Measurements from ENCODE around the gene ASS1. TPM values are rescaled to one million over a fixed set of nuclear protein-coding genes. Genes with fewer than 3 reads are reported as not detected.

The ASS1 gene
- total RNA-seq, 6 donors from 2014 or later = 31.4 to 104 (median 66.3) TPM

- TF ChIP-seq POLR2A (IDR thresholded peaks at IDR 0.05) (no peak), POLR2AphosphoS5 (IDR thresholded peaks at IDR 0.05) (no peak), CTCF (IDR thresholded peaks at IDR 0.05) (no peak), EP300 (IDR thresholded peaks at IDR 0.05) (no peak)
- peaks cover 3 to 70% (median 24%) of the 10 kb centered on the region in 4 donors for H3K36me3 ChIP-seq
- no peak overlapping the region for H3K4me3 ChIP-seq
- H3K27me3 ChIP-seq = no peaks in the 10 kb centered on the region
- WGBS, 2 donors = 57 to 95% methylated on average over 1 to 9 of the region's 9 CpGs
- H3K27ac ChIP-seq = no peak overlapping the region
- peaks cover 0 to 6% (median 6%) of the 10 kb centered on the region in 4 donors for H3K9me3 ChIP-seq
- H3K4me1 ChIP-seq = no peaks in the 10 kb centered on the region
- ATAC-seq (ENCODE audit: low FRiP score in 2 of 2) (no peak), DNase-seq (no peak)
Observed at GRCh38 chr9:130493476-130493875, 48.7 kb downstream of the ASS1 start.

- ATAC-seq (ENCODE audit: low FRiP score in 2 of 2) = no peak
- no peaks in the 10 kb centered on the region for H3K27me3 ChIP-seq
- no peak for DNase-seq
- H3K4me1 ChIP-seq = no peaks in the 10 kb centered on the region
- H3K36me3 ChIP-seq = peaks cover 6 to 71% (median 21%) of the 10 kb centered on the region in 4 donors
- H3K9me3 ChIP-seq = peaks cover 0 to 6% (median 6%) of the 10 kb centered on the region in 4 donors
- no peak overlapping the region for H3K4me3 ChIP-seq
- 88 to 98% methylated on average over 3 of the region's 3 CpGs for WGBS, 2 donors
- no peak for TF ChIP-seq EP300 (IDR thresholded peaks at IDR 0.05)
- no peak for TF ChIP-seq POLR2A (IDR thresholded peaks at IDR 0.05)
- no peak for TF ChIP-seq CTCF (IDR thresholded peaks at IDR 0.05)
- no peak for TF ChIP-seq POLR2AphosphoS5 (IDR thresholded peaks at IDR 0.05)
- H3K27ac ChIP-seq = no peak overlapping the region
Observed at GRCh38 chr9:130495067-130495466, 50.3 kb downstream of the ASS1 start.

- no peak for TF ChIP-seq EP300 (IDR thresholded peaks at IDR 0.05)
- no peak for DNase-seq
- H3K4me3 ChIP-seq = no peak overlapping the region
- no peak overlapping the region for H3K27ac ChIP-seq
- no peak for ATAC-seq (ENCODE audit: low FRiP score in 2 of 2)
- no peaks in the 10 kb centered on the region for H3K27me3 ChIP-seq
- H3K4me1 ChIP-seq = no peaks in the 10 kb centered on the region
- H3K36me3 ChIP-seq = peaks cover 6 to 61% (median 16%) of the 10 kb centered on the region in 4 donors
- peaks cover 0 to 6% (median 6%) of the 10 kb centered on the region in 4 donors for H3K9me3 ChIP-seq
- 82 to 86% methylated on average over 10 of the region's 10 CpGs for WGBS, 2 donors
Observed at GRCh38 chr9:130497139-130497538, 52.4 kb downstream of the ASS1 start.

- no peak overlapping the region for H3K27ac ChIP-seq
- no peak overlapping the region for H3K4me3 ChIP-seq
- TF ChIP-seq POLR2A (IDR thresholded peaks at IDR 0.05) = no peak
- no peak for TF ChIP-seq POLR2AphosphoS5 (IDR thresholded peaks at IDR 0.05)
- TF ChIP-seq CTCF (IDR thresholded peaks at IDR 0.05) = no peak
- no peak for TF ChIP-seq EP300 (IDR thresholded peaks at IDR 0.05)
- ATAC-seq (ENCODE audit: low FRiP score in 2 of 2) (no peak), DNase-seq (no peak)
- 87 to 91% methylated on average over 7 of the region's 7 CpGs for WGBS, 2 donors
- no peaks in the 10 kb centered on the region for H3K27me3 ChIP-seq
- no peaks in the 10 kb centered on the region for H3K4me1 ChIP-seq
- H3K36me3 ChIP-seq = peaks cover 6 to 54% (median 16%) of the 10 kb centered on the region in 4 donors
- H3K9me3 ChIP-seq = peaks cover 0 to 6% (median 6%) of the 10 kb centered on the region in 4 donors
Observed at GRCh38 chr9:130498298-130498917, 53.6 kb downstream of the ASS1 start.

GRCh38 chr9:130498918-130499698, 54.3 kb downstream of the ASS1 start:
- peaks cover 6 to 49% (median 16%) of the 10 kb centered on the region in 4 donors for H3K36me3 ChIP-seq
- DNase-seq (no peak), ATAC-seq (ENCODE audit: low FRiP score in 2 of 2) (no peak)
- peaks cover 0 to 6% (median 6%) of the 10 kb centered on the region in 4 donors for H3K9me3 ChIP-seq
- TF ChIP-seq EP300 (IDR thresholded peaks at IDR 0.05) (no peak), CTCF (IDR thresholded peaks at IDR 0.05) (no peak), POLR2A (IDR thresholded peaks at IDR 0.05) (no peak), POLR2AphosphoS5 (IDR thresholded peaks at IDR 0.05) (no peak)
- H3K4me3 ChIP-seq = no peak overlapping the region
- H3K27me3 ChIP-seq = no peaks in the 10 kb centered on the region
- H3K4me1 ChIP-seq = no peaks in the 10 kb centered on the region
- 89 to 92% methylated on average over 4 to 9 of the region's 9 CpGs for WGBS, 2 donors
- H3K27ac ChIP-seq = no peak overlapping the region
